SH-SY5Y (cell line): ENCODE measurements around the gene FITM1.
A peak's percentile ranks its signal among the peaks of the same experiment; 100 is the strongest.

Source experiments
- GATA2 ChIP-seq: IDR thresholded peaks from 2 replicates; pipeline ENCODE4 v1.6.1; 2011; ENCODE audit warnings: mild to moderate bottlenecking, low read depth, low read length
- GATA3 ChIP-seq: IDR thresholded peaks from 2 replicates; pipeline ENCODE4 v1.6.1; 2011; ENCODE audit warnings: low read depth, mild to moderate bottlenecking, low read length, moderate library complexity

Gene FITM1

GRCh38 chr14:24123424-24124417, 6.7 kb upstream of the FITM1 start:
- no peak for TF ChIP-seq GATA3
- no peak for TF ChIP-seq GATA2

- TF ChIP-seq GATA3, result no peak
- TF ChIP-seq GATA2, result no peak
Observed at GRCh38 chr14:24126939-24127338, 3.5 kb upstream of the FITM1 start.

- TF ChIP-seq GATA3, result no peak
- TF ChIP-seq GATA2, result no peak
Observed at GRCh38 chr14:24127673-24128072, 2.8 kb upstream of the FITM1 start.

- TF ChIP-seq GATA2 (no peak), GATA3 (no peak)
Observed at GRCh38 chr14:24129410-24129998, 955 bp upstream of the FITM1 start.

GRCh38 chr14:24130717-24131548, 474 bp downstream of the FITM1 start:
- TF ChIP-seq GATA2 (peak; percentile 60), GATA3 (no peak)

- TF ChIP-seq GATA3 (no peak), GATA2 (no peak)
Observed at GRCh38 chr14:24131549-24131966, 1.1 kb downstream of the FITM1 start.

GRCh38 chr14:24132061-24132685, 1.7 kb downstream of the FITM1 start:
- TF ChIP-seq GATA2 (no peak), GATA3 (no peak)

GRCh38 chr14:24132976-24133375, 2.5 kb downstream of the FITM1 start:
- no peak for TF ChIP-seq GATA2
- no peak for TF ChIP-seq GATA3

- TF ChIP-seq GATA2 (no peak), GATA3 (no peak)
Observed at GRCh38 chr14:24133735-24134134, 3.3 kb downstream of the FITM1 start.

GRCh38 chr14:24135584-24135833, 5.0 kb downstream of the FITM1 start:
- no peak for TF ChIP-seq GATA3
- no peak for TF ChIP-seq GATA2

- no peak for TF ChIP-seq GATA3
- no peak for TF ChIP-seq GATA2
Observed at GRCh38 chr14:24135834-24136683, 5.6 kb downstream of the FITM1 start, which contains the start of gene PSME1. Gene PSME1, plus strand, starts transcription at chr14:24136194. Its CDS starts 69 bp downstream, at chr14:24136263.

GRCh38 chr14:24136684-24137528, 6.4 kb downstream of the FITM1 start:
- TF ChIP-seq GATA3 (no peak), GATA2 (no peak)
